NB4 (cell line): ENCODE measurements around the gene PCDHGB3.

Source experiments
- CTCF ChIP-seq: IDR thresholded peaks from one replicate; pipeline ENCODE4 v1.5.1; 2012; ENCODE audit warnings: low read depth, low read length
- MAX ChIP-seq: IDR thresholded peaks from 2 replicates; pipeline ENCODE4 v1.6.1; 2011; ENCODE audit warnings: low read depth, low read length
- MYC ChIP-seq: IDR thresholded peaks from 2 replicates; pipeline ENCODE4 v1.6.1; 2011; ENCODE audit warnings: low read depth, low read length
- POLR2A ChIP-seq: IDR thresholded peaks from 2 replicates; pipeline ENCODE4 v1.6.1; 2011; ENCODE audit warnings: mild to moderate bottlenecking; ENCODE audit not compliant: insufficient read length; ENCODE audit errors: extremely low read depth

- TF ChIP-seq CTCF (no peak), POLR2A (no peak), MAX (no peak), MYC (no peak)
Observed at GRCh38 chr5:141374627-141375026, 4.6 kb downstream of the PCDHGB3 start.
